ENCODE measurements around the gene NAB2.
A peak's percentile ranks its signal among the peaks of the same experiment; 100 is the strongest.

Gene NAB2

DNA sequence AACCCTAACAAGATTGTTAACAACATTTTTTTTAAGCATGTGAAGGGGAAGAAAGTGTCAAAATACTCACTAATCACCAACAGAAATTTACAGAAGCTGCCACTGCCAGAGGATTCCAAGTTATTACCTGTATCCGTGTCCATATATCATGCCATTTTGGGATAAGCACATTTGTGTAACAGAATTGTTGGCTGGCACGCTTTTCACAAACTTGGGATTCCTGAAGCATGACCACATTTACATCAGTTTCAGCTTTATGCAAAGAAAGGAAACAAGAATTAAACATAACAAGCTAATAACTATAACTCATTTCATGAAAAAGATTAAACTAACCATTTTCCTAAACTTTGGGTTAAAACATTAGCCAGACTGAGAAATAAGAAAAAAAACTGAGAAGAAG lies 16.3 kb upstream of the NAB2 start:
- DNase-seq, result no peak

DNA sequence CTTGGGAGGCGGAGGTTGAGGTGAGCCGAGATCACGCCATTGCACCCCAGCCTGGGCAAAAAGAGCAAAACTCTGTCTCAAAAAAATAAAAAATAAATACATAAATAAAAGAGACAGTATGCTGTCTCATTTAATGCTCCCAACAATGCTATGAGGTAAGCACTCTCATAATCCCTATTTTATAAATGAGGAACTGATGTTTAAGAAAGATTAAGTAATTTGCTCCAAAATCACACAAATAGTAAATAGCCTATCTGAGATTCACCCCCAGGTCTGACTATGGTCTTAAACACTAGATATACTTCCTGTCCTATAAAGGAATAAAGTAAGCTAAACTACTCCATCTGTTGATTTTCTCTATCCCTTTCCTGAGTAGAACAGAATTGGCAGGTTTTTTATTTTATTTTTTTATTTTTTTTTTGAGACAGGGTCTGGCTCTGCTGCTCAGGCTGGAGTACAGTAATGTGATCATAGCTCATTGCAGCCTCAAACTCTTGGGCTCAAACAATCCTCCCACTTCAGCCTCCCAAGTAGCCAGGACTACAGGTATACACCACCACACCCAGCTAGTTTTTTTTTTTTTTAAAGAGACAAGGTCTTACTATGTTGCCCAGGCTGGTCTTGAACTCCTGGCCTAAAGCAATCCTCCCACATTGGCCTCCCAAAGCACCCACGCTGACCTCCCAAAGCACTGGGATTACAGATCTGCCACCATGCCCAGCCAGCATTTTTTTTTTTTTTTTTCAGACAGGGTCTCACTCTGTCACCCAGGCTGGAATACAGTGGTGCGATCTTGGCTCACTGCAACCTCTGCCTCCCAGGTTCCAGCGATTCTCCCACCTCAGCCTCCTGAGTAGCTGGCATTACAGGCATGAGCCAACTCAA lies 15.1 kb upstream of the NAB2 start:
- DNase-seq, result peak in 1 of 3 donors; percentile 39

DNA sequence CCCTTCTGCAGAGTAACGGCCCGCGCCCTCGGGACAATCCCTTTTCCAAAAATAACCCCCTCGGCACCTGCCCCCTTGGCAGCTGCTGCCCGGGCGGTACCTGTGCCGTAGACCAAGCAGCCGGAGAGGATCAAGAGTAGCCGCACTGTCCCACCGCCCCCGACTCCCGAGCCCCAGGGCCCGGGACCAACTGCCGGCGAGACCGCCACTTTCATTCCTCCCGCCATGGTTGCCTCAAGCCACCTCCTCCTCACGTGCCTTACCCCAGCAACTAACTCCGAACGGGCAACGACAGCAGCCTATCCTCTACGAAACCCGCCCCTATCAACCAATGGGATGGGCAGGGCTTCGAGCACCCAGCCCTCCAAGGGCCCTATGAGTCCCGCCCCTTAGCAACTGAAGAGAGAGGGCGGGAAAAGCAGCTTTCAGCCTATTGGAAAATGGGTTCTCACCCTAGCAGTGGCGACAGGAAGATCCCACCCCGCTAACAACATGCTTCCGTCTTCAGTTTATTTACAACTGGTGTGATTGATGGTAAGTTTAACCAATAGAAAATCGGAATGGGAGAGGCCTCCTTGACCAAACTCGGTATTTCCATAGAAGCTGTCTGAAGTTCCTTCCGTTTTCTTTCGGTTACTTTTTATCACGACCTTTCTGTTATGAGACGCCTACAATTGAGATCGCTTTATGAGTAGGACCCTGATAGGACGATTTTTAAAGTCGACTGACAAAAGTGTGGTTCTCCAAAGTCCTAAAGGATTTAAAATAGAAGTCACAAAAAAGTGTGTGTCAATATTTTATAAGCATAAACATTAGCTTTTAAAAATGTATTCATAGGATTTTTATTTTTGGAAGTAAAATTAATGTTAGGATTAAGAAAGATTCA lies 10.2 kb upstream of the NAB2 start, which contains the start of gene NEMP1:
TSS of gene NEMP1 (minus strand) at position 273 of the 886 bp plus-strand sequence. CDS start at position 227, 46 bp downstream.
- peak; percentile 98 to 100 (median 99) for DNase-seq

DNA sequence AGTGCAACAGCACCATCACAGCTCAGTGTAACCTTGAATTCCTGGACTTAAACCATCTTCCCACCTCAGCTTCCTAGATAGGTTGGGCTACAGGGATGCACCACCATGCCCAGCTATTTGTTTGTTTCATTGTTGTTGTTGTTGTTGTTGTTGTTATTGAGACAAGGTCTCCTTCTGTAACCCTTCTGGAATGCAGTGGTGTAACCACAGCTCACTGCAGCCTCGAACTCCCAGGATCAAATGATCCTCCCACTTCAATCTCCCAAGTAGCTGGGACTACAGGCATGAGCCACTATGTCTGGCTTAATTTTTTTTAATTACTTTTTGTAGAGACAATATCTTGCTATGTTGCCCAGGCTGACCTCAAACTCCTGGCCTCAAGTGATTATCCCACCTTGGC lies 9.1 kb upstream of the NAB2 start:
- no peak for DNase-seq

DNA sequence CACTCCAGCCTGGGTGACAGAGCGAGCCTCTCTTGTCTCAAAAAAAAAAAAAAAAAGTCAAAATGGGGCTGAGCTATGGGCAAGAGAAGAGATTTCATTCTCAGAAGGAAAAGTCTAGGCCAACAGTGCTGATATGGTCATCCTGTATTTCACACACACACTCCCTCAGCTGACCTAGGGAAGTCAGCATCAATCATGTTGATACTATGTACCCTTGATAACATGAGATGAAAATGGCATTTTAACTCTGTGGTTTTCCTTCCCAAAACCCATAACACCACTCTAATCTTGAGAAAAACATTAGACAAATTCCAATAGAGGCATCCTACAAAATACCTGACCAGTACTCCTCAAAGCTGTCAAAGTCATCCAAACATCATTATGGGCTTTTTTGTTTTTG lies 8.1 kb upstream of the NAB2 start:
- DNase-seq, result no peak

DNA sequence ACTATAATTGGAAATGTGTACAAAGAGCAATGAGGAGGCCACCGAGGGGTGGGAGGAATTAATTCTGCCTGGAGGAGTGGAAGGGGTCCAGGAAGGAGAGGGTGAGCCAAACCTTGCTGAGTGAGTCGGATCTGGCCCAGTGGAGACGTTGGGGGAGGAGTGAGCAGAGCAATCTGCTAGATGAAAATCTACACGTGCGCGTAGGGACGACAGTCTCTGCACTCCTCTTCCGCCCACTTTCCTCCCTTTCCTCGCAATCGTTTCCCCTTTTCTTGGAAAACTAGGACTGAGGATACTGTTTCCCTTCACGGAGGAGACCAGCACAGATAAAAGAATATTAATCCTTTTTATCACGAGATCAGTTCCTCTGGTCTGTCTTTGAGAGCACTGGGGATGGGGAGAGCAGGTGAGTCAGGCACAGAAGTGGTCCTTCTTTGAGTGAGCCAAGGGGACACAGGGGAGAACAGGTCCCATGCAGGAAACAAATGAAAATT lies 2.9 kb upstream of the NAB2 start:
- DNase-seq, result peak in 2 of 3 donors; percentile 45 to 56

DNA sequence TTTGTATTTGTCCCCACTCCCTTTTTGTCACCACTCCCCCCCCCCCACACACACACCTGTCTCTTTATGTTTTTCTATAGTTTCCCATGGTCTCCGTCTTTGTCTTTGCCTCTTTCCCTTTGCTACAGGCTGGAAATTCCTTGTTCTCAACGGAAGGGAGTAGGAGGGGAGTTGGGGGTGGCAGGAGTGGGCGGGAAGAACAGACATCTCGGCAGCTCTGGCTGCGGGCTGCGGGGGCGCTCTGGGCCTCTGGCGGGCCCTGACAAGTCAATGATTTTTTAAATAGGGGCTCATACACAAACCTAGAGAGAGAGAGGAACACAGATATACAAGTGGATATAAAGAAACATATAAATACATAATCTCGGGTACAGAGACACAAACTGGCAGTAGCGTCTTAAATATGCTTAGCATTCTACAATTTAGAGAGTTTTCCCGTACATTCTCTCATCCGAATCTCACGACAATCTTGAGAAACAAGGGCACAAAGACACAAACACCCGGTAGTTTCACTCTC lies 2.4 kb upstream of the NAB2 start:
- DNase-seq, result peak; percentile 91 to 93 (median 92)

DNA sequence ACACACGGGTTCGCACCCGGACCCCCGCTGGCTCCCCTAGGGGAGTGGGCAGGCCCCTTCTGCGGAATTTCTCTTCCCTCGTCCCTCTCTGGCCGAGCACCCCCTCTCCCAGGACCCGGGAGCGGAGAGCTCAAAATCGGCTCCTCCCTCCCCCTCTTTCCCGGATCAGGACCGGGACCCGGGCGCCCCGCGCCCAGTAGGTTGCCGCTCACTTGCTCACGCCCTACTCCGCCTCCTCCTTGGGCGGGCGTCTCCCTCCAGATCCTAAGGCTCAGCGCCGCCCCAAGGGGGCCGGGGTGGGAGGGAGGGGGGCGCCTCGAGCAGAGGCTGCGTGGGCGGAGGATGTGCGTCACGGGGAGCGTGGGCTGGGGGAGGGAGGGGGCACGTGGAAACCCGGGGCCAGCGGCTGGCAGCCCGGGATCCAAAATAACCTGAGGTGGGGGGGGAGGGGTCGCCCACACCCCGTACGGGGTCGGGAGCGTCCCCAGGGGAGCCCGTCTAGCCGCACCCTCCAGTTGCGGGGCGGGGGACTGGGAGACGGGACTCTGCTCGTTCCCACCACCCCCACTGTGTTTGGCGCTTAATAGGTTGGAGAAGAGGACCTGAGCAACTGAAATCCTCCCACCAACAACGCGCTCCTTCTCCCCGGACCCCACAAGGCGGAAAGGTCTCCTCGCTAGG lies 1.8 kb upstream of the NAB2 start:
- peak; percentile 94 to 99 (median 98) for DNase-seq

DNA sequence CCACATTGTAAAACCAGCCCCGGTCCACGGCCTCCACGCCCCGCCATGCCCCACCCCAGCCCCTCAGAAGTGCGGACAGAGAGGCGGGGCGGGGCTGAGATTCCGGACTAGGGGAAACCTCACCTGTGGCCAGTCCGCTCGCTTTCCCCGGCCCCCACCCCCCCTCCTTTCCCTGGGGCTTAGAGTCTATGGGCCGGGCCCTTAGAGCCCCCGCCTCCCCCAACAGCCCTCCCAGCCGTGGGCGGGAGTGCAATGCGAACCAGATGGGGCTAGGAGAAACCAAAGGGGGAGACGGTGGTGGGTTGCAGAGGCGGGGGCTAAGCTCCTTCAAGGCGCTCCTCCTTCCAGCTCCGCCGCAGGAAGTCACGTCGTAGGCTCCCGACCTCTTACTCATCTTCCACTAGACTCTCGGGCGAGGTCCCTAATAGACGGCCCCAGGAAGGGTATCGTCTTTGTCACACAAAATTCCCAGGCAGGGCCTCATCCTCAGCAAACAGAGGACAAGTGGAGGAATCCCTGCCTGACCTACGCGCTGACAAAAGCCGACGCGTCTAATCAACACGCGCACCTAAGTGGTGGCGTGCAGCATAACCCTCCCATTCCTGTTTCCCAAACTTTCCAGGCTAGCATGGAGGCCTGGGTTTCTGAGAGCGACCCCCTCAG lies 1.1 kb upstream of the NAB2 start:
- DNase-seq, result peak; percentile 94 to 97 (median 95)

DNA sequence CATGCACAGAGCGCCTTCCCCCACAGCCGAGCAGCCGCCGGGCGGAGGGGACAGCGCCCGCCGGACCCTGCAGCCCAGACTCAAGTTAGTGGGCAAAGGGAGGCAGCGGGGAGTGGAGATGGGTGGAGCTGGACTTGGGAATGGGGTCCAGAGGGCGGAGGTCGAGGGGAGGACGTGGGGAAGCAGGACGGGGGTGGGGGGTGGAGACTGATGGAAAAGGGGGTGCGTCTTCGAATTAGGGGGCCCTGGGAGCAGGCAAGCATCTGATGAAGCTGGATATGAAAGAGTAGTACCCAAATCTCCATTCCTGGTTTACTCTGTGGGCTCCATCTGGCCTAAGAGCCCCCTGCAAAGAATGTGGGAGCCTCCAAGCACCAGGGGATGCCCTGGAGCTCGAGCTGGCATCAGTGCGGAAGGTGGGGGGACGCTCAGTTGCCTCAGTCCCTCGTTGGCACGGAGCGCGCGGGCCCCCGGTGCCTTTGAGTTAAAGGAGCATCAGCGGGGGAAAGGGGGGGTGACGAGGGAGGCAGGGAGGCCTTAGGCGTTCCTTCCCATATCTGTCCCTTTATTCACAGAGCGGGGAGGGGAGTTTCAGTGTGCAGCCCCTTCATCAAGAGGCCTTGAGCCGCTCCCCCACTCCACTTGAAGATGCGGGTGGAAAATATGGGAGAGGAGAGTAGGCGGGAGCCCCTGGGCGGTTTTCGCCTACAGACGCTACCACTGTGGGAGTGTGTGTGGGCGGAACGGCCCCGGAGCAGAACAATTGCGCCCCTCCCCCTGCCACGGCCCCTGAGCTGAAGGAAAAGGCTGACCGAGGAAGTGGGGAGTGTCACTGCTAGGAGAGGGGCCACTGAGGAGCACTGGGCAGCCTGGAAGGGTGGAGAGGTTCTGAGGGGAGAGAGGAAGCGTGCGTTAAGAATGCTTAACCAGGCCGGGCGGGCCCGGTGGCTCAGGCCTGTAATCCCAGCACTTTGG lies 644 bp downstream of the NAB2 start:
- peak; percentile 54 to 72 (median 59) for DNase-seq

DNA sequence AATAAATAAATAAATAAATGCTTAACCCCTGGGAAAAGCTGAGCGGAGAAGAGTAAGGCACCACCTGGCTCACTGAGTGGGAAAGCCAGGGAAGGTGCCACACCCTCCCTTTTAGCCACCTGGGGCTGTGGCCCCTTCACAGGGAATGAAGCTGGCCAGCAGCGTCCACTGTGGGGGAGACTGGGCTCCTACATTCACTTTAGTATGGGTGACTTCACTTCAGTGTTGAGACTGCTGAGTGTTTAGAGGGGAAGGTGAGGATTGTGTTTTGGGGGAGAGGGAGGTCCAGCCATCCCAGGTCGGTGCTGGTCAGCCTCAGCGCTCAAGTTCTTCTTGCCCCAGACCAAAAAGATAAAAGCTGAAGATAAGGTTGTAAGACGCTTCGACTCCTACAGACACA lies 1.6 kb downstream of the NAB2 start:
- no peak for DNase-seq

DNA sequence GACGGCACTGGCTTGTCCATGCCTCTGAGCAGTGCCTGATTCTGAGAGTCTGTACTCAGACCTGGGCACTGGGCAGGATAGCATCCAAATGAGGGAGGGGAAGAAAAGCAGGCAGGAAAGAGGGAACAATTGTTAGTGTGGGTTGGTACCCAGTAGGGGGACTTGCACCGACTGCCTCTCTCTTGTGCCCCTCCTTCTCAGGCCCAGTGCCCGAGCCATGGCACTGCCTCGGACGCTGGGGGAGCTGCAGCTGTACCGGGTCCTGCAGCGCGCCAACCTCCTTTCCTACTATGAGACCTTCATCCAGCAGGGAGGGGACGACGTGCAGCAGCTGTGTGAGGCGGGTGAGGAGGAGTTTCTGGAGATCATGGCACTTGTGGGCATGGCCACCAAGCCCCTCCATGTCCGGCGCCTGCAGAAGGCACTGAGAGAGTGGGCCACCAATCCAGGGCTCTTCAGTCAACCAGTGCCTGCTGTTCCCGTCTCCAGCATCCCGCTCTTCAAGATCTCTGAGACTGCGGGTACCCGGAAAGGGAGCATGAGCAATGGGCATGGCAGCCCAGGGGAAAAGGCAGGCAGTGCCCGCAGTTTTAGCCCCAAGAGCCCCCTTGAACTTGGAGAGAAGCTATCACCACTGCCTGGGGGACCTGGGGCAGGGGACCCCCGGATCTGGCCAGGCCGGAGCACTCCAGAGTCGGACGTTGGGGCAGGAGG lies 2.2 kb downstream of the NAB2 start:
- no peak for DNase-seq

DNA sequence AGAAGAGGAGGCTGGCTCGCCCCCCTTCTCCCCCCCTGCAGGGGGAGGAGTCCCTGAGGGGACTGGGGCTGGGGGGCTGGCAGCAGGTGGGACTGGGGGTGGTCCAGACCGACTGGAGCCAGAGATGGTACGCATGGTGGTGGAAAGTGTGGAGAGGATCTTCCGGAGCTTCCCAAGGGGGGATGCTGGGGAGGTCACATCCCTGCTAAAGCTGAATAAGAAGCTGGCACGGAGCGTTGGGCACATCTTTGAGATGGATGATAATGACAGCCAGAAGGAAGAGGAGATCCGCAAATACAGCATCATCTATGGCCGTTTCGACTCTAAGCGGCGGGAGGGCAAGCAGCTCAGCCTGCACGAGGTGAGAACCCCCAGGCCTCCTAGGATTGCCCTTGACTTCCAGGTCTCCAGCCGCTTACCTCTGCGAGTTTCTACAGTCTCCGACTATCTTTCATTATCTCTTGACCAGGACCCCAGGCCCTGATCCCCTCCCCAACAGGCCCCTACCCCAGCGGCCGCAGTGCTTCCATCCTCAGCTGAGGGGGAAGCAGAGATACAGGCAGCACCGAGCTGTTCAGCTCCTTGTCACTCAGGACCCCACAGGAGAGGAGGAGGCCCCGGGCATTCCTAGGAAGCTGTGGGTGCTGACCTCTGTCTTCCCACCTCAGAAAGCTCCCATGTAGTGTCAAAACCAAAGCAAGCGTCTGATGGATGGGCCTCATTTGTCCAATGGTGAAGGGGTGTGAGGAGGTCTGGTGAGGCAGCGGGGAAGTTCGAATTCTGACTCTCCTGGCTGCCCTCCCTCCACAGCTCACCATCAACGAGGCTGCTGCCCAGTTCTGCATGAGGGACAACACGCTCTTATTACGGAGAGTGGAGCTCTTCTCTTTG lies 3.0 kb downstream of the NAB2 start:
- no peak for DNase-seq

DNA sequence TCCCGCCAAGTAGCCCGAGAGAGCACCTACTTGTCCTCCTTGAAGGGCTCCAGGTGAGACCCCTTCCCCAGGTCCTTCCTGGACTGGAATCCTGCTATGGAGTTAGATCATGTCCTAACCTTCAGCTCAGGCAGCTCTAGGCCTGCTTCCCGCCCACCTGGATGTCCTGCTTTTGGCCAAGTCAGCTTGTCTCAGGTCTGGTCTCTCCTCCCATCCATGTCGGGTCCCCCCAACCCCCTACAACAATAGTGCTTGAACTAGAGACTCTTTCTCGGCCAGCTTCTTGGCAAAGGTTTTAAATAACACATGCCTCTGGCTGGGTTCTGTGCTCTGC lies 3.6 kb downstream of the NAB2 start:
- DNase-seq, result no peak

DNA sequence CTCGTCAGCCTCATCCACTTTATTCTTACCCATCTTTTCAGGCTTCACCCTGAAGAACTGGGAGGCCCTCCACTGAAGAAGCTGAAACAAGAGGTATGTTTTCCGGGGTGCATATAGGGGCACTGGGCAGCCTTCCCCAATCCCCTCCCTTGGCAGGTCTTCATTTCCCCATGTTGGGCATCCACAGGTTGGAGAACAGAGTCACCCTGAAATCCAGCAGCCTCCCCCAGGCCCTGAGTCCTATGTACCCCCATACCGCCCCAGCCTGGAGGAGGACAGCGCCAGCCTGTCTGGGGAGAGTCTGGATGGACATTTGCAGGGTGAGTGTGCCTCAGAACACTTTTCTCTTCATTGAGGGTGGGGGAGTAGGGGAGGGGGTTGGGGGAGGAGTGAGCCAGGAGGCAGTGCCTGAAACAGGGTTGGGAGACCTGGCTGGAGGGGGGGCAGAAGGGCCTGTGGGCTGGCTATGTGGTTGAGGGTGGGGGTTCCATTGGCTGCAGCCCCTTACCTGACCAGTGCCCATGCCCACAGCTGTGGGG lies 4.0 kb downstream of the NAB2 start:
- no peak for DNase-seq

DNA sequence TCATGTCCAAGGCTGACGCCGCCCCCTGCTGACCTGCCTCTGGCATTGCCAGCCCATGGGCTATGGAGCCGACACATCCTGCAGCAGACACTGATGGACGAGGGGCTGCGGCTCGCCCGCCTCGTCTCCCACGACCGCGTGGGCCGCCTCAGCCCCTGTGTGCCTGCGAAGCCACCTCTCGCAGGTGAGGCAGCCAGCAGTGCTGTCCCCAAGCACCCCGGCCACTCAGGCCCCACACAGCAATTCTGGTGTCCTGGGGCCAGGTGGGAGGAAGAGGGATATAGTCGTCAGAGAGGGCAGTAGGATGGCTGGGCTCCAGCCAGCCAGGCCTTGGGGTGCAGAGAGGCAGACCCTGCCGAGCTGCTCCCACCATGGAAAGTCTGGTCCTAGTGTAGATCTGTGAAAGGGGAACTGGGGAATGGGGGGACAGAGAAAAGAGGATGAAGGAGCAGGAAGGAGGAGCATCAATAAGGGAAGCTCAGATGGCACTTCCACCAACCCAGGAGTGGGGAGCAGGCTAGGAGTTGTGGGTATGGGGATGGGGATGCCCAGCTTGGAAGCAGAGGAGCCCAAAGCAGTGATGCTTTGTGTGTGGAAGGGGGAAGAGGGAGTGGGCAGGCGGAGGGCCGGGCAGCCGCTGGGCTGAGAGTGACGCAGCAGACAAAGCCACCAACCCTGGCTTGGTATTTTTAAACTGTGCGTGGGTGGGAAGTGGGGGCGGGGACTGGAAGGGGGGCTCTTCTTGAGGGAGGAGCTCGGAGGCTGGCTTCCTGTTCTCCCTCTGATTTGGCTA lies 4.7 kb downstream of the NAB2 start:
- DNase-seq, result peak; percentile 84 to 94 (median 91)

DNA sequence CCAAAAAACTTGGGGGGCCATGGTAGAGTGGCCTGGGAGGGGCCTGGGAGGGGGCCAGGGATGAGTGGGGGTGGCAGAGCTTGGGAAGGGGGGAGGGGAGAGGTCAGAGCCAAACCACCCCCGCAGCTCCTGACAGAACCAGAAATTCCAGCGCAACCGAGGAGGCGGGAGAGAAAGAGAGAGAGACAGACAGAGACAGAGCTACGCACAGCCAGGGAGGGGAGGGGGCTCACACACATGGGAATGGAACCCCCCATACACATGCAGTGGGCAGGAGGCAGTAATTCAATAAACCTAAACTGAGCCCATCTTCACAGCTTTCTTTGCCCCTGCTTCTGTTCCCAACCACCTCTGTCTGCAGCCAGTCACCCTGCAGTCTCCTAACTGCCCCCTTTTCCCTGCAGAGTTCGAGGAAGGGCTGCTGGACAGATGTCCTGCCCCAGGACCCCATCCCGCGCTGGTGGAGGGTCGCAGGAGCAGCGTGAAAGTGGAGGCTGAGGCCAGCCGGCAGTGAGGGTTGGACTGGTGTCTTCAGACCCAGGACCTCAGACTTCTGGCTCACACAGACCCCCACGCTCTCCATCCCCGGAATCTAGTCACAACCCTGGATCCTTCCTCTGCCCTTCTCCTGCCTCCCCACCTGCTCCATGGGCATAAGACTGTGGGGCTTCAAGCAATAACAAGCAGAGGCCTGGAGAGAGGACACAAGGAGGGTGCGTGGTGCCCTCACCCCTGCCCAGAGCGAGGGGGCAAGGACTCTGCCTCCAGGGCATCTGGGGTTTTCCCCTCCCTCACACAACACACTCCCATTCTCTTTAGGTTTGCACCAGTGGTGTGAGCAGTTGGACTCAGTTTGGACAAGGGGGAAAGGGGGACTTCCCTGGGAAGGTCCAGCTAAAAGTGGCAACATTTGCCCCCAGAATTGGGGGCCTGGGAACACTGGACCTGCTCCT lies 5.6 kb downstream of the NAB2 start:
- no peak for DNase-seq

Data from suppressor macrophage treated with lipopolysaccharide for 1 hour (primary cell).